DMS114 treated with DMSO at 0.1 percent for 48 hours (cell line): Measurements from ENCODE around the gene ZNF14.
"Not testable (repeated sequence)": the region's sequence is repeated elsewhere in the genome, so short reads cannot be mapped to it uniquely, and the experiment has no call there.

Experiments
- DNase-seq: peaks from one replicate; lab custom pipeline; 2025; ENCODE audit not compliant: unreplicated experiment; lab: John Stamatoyannopoulos, UW

ZNF14 gene

DNA sequence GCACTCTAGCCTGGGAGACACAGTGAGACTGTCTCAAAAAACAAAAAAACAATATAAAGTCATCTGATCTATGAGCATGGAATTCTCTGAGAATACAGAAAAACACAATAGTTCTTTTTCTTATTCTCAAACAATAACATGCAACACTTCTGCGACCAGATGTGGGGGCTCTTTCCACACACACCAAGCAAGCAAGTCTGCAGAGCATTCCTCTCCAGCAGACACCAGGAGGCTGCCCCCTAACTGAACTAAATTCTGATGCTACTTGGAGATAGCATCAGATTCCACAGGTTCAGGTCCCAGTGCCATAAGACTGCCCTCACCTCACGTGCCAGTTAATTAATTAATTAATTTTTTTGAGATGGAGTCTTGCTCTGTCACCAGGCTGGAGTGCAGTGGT is 36.5 kb downstream of the ZNF14 start:
- no peak for DNase-seq

DNA sequence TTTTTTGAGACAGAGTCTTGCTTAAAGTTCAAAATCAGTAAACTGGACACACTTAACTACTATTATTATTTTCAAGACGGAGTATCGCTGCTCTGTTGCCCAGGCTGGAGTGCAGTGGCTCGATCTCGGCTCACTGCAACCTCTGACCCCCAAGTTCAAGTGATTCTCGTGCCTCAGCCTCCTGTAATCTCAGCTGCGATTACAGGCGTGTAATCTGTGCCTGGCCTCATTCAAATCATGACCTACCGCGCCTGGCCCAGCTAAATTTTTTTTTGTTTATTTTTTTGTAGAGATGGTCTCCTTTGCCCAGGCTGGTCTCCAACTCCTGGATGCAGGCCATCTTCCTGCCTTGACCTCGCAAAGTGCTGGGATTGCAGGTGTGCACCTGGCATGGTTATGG is 41.2 kb downstream of the ZNF14 start:
- DNase-seq = no peak

DNA sequence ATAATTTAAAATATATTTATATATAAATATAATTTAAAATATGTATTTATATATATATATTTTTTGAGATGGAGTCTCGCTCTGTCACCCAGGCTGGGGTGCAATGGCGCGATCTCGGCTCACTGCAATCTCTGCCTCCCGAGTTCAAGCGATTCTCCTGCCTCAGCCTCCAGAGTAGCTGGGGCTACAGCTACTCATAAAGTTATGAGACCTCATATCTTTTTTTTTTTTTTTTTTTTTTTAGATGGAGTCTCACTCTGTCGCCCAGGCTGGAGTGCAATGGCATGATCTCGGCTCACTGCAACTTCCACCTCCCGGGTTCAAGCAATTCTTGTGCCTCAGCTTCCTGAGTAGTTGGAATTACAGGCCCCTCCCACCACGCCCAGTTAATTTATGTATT is 43.9 kb downstream of the ZNF14 start:
- not testable (repeated sequence) for DNase-seq

DNA sequence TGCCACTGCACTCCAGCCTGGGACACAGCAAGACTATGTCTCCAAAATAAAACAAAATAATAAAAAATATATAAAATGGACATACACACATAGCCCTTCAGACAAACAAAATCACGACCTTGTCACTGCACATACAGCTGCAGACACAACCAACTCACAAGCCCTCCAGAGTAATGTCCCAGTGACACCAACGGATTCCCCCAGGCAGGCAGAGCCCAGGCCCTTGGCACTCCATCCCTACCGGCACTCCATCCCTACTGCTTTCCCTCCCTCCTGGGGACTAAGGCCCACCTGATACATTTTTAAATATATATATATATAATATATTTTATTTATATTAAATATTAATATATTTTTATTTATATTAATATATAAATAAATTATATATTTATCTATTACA is 45.8 kb downstream of the ZNF14 start:
- no peak for DNase-seq

DNA sequence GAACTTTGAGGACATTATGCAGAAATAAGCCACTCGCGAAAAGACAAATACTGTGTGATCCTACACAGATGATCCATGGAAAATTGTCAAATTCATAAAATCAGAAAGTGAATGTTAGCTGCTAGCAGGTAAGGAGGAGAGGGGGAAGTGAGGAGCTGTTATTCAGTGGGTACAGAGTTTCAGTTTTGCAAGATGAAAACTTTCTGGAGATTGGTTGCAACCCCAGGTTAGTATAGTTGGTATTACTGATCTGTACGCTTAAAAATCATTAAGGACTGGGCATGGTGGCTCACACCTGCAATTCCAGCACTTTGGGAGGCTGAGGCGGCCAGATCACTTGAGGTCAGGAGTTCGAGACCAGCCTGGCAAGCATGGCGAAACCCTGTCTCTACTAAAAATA is 46.3 kb downstream of the ZNF14 start:
- no peak for DNase-seq

DNA sequence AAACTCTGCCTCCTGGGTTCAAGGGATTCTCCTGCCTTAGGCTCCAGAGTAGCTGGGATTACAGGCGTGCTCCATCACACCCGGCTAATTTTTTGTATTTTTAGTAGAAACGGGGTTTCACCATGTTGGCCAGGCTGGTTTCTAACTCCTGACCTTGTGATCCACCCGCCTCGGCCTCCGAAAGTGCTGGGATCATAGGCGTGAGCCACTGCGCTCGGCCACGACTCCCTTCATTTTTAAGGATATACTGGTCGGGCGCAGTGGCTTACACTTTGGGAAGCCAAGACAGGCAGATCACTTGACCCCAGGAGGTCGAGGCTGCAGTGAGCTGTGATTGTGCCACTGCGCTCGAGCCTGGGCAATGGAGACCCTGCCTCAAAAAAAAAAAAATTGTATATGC is 46.8 kb downstream of the ZNF14 start:
- not testable (repeated sequence) for DNase-seq

DNA sequence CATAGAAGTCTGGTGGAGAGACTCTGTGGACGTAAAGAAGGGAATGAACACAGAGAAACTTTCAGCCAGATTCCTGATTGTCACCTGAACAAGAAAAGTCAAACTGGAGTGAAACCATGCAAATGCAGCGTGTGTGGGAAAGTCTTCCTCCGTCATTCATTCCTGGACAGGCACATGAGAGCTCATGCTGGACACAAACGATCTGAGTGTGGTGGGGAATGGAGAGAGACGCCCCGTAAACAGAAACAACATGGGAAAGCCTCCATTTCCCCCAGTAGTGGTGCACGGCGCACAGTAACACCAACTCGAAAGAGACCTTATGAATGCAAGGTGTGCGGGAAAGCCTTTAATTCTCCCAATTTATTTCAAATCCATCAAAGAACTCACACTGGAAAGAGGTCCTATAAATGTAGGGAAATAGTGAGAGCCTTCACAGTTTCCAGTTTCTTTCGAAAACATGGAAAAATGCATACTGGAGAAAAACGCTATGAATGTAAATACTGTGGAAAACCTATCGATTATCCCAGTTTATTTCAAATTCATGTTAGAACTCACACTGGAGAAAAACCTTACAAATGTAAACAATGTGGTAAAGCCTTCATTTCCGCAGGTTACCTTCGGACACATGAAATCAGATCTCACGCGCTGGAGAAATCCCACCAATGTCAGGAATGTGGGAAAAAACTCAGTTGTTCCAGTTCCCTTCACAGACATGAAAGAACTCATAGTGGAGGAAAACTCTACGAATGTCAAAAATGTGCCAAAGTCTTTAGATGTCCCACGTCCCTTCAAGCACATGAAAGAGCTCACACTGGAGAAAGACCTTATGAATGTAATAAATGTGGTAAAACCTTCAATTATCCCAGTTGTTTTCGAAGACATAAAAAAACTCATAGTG is 53.5 kb downstream of the ZNF14 start:
- DNase-seq = no peak

DNA sequence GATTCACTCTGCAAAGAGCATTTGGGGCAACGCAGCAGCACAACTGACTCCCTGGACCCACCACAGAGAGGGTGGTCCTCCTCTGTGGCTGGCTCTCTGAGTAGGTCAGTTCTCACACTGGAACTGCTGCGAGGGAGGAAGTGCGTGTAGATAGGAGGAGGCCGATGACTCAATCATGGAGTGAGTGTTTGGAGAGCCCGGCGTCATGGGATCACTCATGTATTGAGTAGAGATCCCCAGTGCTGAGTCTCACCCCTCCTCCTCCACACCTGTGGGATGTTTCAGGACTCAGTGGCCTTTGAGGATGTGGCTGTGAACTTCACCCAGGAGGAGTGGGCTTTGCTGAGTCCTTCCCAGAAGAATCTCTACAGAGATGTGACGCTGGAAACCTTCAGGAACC is 55.3 kb downstream of the ZNF14 start:
- DNase-seq = no peak

GRCh38 chr19:19674315-19674714 is 58.6 kb downstream of the ZNF14 start:
- no peak for DNase-seq

DNA sequence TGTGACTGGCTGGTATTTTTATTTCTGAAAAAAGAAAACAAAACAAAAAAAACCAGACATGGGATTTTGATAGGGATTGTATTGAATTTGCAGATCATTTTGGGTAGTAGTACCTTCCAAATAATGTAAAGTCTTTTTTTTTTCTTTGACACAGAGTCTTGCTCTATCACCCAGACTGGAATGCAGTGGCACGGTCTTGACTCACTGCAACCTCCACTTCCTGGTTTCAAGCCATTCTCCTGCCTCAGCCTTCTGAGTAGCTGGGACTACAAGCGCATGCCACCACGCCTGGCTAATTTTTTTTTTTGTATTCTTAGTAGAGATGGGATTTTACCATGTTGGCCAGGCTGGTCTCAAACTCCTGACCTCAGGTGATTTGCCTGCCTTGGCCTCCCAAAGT is 60.1 kb downstream of the ZNF14 start:
- no peak for DNase-seq

- no peak for DNase-seq
Observed at GRCh38 chr19:19670070-19670551, 62.8 kb downstream of the ZNF14 start.

DNA sequence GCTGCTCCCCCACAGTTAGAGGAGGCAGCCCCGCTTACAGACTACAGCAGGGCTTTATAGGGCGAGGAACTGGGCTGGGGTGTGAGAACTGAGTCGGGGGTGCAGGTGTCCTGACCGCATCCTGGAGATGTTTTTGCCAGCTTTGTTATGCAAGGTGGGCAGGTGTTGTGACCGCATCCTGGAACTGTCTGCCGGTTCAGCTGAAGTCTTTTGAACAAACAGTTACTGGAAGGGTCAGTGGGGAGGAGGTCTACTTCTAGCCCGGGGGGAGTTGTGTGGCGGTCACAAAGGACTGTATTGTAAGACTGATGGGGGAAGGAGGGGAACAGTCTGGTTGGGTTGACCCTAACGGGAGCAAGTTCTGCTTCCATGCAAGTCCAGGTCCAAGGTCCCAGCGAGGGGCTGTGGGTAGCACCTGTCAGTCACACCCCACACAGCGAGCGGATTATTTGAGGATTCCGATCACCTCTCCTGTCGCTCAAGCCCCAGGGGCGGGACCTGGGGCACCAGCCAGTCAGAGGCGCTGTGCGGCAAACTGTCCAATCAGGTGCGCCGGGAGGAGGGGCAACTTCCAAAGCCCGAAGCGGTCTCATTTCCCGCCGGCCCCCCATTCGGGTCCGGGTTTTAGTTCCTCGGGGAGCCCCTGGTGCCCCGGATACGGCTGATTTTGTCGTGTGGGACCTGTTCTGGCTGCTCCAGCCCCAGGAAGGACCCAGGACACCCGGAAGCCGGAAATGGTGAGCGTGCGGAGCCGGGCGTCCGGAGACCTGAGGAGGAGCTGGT is 64.5 kb downstream of the ZNF14 start, which contains the start of gene ZNF101:
ZNF101 (plus strand) TSS at position 610 of the 783 bp plus-strand sequence; CDS start at position 735, 125 bp downstream.
- DNase-seq = peak; percentile 87

DNA sequence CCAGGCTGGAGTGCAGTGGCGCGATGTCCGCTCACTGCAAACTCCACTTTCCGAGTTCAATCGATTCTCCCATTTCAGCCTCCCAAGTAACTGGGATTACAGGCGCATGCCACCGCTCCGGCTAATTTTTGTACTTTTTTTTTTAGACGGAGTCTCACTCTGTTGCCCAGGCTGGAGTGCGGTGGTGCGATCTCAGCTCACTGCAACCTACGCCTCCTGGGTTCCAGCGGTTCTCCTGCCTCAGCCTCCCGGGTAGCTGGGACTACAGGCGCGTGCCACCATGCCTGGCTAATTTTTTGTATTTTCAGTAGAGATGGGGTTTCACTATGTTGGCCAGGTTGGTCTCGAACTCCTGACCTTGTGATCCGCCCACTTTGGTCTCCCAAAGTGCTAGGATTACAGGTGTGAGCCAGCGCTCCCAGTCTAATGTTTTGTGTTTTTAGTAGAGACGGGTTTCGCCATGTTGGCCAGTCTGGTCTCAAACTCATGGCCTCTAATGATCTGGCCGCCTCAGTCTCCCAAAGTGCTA is 67.4 kb downstream of the ZNF14 start:
- DNase-seq = not testable (repeated sequence)

DNA sequence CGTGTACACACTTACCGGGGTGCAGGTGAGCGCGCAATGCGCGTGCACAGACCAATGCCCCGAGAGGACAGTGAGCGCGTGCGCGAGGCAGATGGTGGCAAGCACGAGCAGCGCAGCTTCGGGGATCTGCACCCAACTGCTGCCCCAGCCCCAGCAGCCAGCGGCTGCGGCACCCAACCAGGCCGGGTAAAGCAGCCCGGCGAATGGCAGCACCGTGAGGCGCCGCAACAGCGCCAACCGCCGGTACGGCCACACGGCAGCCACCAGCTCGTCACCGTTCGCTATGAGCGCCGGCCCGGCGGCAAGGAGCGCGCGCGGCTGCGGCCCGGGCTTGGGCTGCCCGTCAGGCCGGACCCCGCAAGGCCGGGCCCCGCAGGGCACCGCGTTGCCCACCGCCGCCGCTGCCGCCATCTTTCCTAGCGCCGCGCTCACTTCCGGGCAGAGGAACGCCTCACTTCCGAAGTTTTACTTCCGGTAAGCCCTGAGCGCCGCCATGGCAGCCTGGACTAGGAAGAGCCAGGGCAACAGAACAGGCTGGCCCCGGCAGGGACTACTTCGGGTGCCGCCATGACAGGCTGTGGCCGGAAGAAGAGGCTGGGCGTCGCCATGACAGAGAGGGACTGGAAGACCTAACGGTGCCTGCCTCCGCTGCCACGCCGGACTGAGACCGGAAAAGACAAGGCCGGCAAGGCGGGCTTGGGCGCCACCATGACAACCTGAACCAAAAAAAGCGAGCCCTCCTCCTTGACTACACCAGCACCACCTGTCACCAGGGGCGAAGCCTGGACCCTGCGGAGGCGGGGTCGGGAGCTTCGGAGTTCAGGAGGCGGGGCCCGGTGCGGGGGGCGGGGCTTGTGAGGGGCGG is 69.4 kb downstream of the ZNF14 start, which contains the start of gene ATP13A1:
ATP13A1 (minus strand) TSS at position 421 of the 865 bp plus-strand sequence; CDS start at position 411, 10 bp downstream.
- peak; percentile 98 for DNase-seq

DNA sequence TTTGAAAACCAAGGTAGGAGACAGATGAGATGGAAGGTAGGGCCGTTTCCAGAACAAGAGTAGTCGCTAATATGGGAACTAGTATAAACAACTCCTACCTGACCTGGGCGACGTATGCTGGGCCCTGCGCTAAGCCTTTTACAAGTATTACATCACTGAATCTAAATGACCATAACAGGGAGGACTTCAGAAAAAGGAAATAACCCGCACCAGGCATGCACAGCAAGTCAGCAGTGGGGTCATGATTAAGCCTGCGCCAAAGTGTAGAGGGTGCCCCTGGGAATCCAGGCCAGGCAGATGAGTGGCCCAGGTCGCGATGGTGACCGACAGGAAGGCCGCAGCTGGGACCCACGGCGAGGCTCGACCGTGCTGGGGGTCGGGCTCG is 70.0 kb downstream of the ZNF14 start:
- no peak for DNase-seq

GRCh38 chr19:19662344-19662743 is 70.6 kb downstream of the ZNF14 start:
- no peak for DNase-seq

DNA sequence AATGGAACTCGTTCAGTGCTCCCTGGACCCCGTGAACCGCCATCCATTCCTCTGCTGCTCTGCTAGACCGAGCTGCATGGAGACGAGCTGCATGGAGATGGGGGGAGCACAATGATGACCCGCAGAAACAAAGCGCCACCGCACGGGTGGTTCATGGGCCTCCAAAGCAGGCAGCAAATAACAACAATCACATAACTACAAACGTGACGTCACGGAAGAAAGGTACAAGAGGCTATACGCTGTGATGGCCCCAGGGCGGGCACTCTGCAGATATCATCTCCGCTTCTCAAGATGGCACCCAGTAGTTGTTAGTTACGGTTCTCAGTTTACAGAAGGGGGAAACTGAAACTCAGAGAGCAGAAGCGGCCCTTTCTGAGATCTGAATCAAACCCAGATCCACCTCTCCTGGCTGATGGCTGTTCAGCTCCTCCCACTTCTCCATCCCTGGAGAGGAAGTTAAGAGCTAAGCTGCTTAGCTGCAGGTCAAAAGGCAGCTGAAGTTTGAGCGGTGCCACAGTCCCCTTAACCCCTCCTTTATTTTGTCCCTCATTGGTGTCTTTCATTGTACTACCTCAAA is 71.1 kb downstream of the ZNF14 start:
- no peak for DNase-seq

DNA sequence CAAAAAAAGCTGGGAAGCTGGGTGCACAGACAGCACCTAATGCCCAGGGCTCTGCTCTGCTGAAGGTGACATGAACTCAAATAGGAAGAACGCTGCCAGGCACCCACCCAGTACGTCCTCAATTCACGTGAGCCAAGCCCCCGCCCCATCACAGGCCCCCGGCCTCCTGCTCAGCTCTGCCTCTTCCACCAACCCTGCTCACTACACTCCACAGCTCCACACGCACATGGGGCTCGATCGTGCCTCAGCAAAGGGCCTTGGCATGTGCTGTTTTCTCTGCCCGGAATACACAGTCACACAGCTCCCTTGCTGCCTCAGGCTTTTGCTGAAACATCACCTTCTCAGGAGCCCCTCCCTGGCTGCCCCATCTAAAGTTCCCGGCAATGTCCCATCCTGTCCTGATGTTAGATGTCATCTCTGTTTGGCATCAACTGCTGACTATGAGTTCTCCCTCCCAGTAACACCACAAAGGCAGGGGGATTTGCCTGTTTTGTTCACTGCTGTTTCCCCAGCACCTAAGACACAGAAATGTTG is 71.7 kb downstream of the ZNF14 start:
- DNase-seq = no peak
